ENCODE measurements around the gene BRSK2. TPM values are rescaled to one million over a fixed set of nuclear protein-coding genes. Genes with fewer than 3 reads are reported as not detected.

Gene BRSK2
- total and polyA plus RNA-seq, 2 donors (not counting 1 experiment from before 2014, with no cell fraction given): 0.11 to 0.33 TPM

DNA sequence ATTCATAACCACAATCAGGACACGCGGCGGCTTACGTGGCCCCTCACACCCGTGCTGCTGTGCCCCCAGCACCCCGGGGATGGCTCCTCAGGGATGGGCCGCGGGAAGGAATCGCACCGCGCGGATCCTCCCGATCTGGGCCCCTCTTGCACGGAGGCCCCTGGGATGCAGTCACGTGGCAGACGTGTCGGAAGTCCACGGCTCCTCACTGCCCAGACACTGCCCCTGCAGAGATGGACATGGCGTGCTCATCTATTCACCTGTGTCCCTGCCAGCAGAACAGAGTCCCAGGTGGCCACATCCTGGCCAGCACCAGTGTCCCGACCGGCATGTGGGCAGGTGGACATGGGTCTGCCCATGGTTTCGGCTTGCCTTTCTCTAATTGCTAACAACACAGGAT lies 84.1 kb downstream of the BRSK2 start:
- no peak for DNase-seq (ENCODE audit: low read depth in 2 of 2)
- Histone ChIP-seq H4K20me1 (ENCODE audit: control insufficient read depth, extremely low read depth, insufficient read depth, low read length) (no peaks in the 10 kb centered on the region), H2AFZ (ENCODE audit: low read length) (no peak overlapping the region), H3K36me3 (ENCODE audit: control insufficient read depth, insufficient read depth, low read length) (peaks cover 1% of the 10 kb centered on the region), H3K9me3 (ENCODE audit: control insufficient read depth, insufficient read depth, low read depth, low read length) (no peaks in the 10 kb centered on the region), H3K9ac (ENCODE audit: insufficient read depth, low read length) (no peak overlapping the region), H3K4me3 (replicated peaks in 1 of 4; ENCODE audit: control extremely low read depth in 1 of 4, insufficient read depth in 1 of 4, low read depth in 3 of 4, low read length in 4 of 4) (no peak overlapping the region), H3K4me1 (ENCODE audit: control insufficient read depth, extremely low read depth, insufficient read depth, low read length) (no peaks in the 10 kb centered on the region), H3K27ac (ENCODE audit: insufficient read depth, low read length) (no peak overlapping the region), H3K79me2 (ENCODE audit: control insufficient read depth, insufficient read depth, low read length) (no peaks in the 10 kb centered on the region), H3K4me2 (ENCODE audit: extremely low read depth, insufficient read depth, low read length) (no peak overlapping the region), H3K27me3 (ENCODE audit: control insufficient read depth, insufficient read depth, low read length) (no peaks in the 10 kb centered on the region)
- TF ChIP-seq CTCF (conservative IDR thresholded peaks at IDR 0.05 in 1 of 2, IDR thresholded peaks at IDR 0.05 in 1 of 2; ENCODE audit: low read depth in 1 of 2, low read length in 2 of 2) (no peak), EZH2 (IDR thresholded peaks at IDR 0.05; ENCODE audit: low read length, missing control alignments) (no peak)

DNA sequence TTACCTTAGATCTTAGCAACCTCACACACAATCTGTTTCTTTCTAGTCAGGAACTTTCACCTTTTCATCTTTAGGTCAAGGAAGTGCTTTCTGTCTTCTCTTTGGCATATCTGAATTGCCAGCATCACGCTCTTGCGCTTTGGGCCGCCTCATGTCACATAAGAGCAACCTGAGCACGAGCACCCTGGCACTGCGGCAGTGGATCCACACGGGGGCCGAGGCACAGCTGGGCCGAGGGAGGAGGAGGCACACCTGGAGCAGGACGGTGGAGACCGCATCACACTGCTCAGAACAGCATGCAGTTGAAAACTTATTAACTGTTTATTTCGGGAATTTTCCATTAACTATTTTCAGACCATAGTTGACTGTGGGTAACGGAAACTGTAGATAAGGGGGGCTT lies 86.1 kb downstream of the BRSK2 start:
- Histone ChIP-seq H3K4me3 (replicated peaks in 1 of 4; ENCODE audit: control extremely low read depth in 1 of 4, insufficient read depth in 1 of 4, low read depth in 3 of 4, low read length in 4 of 4) (no peak overlapping the region), H3K27me3 (ENCODE audit: control insufficient read depth, insufficient read depth, low read length) (no peaks in the 10 kb centered on the region), H3K27ac (ENCODE audit: insufficient read depth, low read length) (no peak overlapping the region), H3K4me1 (ENCODE audit: control insufficient read depth, extremely low read depth, insufficient read depth, low read length) (no peaks in the 10 kb centered on the region), H3K9ac (ENCODE audit: insufficient read depth, low read length) (no peak overlapping the region), H3K9me3 (ENCODE audit: control insufficient read depth, insufficient read depth, low read depth, low read length) (no peaks in the 10 kb centered on the region), H3K36me3 (ENCODE audit: control insufficient read depth, insufficient read depth, low read length) (no peaks in the 10 kb centered on the region), H3K79me2 (ENCODE audit: control insufficient read depth, insufficient read depth, low read length) (no peaks in the 10 kb centered on the region), H3K4me2 (ENCODE audit: extremely low read depth, insufficient read depth, low read length) (no peak overlapping the region), H4K20me1 (ENCODE audit: control insufficient read depth, extremely low read depth, insufficient read depth, low read length) (no peaks in the 10 kb centered on the region), H2AFZ (ENCODE audit: low read length) (no peak overlapping the region)
- TF ChIP-seq EZH2 (IDR thresholded peaks at IDR 0.05; ENCODE audit: low read length, missing control alignments): no peak
- TF ChIP-seq CTCF (conservative IDR thresholded peaks at IDR 0.05 in 1 of 2, IDR thresholded peaks at IDR 0.05 in 1 of 2; ENCODE audit: low read depth in 1 of 2, low read length in 2 of 2): no peak
- no peak for DNase-seq (ENCODE audit: low read depth in 2 of 2)

GRCh38 chr11:1476940-1477736 lies 87.4 kb downstream of the BRSK2 start:
- Histone ChIP-seq H3K9me3 (ENCODE audit: control insufficient read depth, insufficient read depth, low read depth, low read length) (no peaks in the 10 kb centered on the region), H3K4me2 (ENCODE audit: extremely low read depth, insufficient read depth, low read length) (no peak overlapping the region), H3K27ac (ENCODE audit: insufficient read depth, low read length) (no peak overlapping the region), H3K79me2 (ENCODE audit: control insufficient read depth, insufficient read depth, low read length) (no peaks in the 10 kb centered on the region), H3K27me3 (ENCODE audit: control insufficient read depth, insufficient read depth, low read length) (no peaks in the 10 kb centered on the region), H3K36me3 (ENCODE audit: control insufficient read depth, insufficient read depth, low read length) (no peaks in the 10 kb centered on the region), H4K20me1 (ENCODE audit: control insufficient read depth, extremely low read depth, insufficient read depth, low read length) (no peaks in the 10 kb centered on the region), H3K9ac (ENCODE audit: insufficient read depth, low read length) (no peak overlapping the region), H2AFZ (ENCODE audit: low read length) (no peak overlapping the region), H3K4me3 (replicated peaks in 1 of 4; ENCODE audit: control extremely low read depth in 1 of 4, insufficient read depth in 1 of 4, low read depth in 3 of 4, low read length in 4 of 4) (no peak overlapping the region), H3K4me1 (ENCODE audit: control insufficient read depth, extremely low read depth, insufficient read depth, low read length) (no peaks in the 10 kb centered on the region)
- no peak for TF ChIP-seq CTCF (conservative IDR thresholded peaks at IDR 0.05 in 1 of 2, IDR thresholded peaks at IDR 0.05 in 1 of 2; ENCODE audit: low read depth in 1 of 2, low read length in 2 of 2)
- TF ChIP-seq EZH2 (IDR thresholded peaks at IDR 0.05; ENCODE audit: low read length, missing control alignments): no peak
- no peak for DNase-seq (ENCODE audit: low read depth in 2 of 2)
